WI38 (cell line): ENCODE measurements around the gene VPS11.

ENCODE experiments used
- H3K4me3 ChIP-seq: 2 replicates; pipeline ENCODE4 v1.5.1; 2011; ENCODE audit warnings: low read depth, mild to moderate bottlenecking, control low read depth, low read length
- CTCF ChIP-seq: IDR thresholded peaks from 2 replicates; pipeline ENCODE4 v1.5.1; 2012; ENCODE audit warnings: low read depth, mild to moderate bottlenecking, control low read depth, low read length

The VPS11 gene

GRCh38 chr11:119025099-119025473, 42.5 kb upstream of the VPS11 start:
- TF ChIP-seq CTCF, result no peak
- H3K4me3 ChIP-seq, result no peak overlapping the region

GRCh38 chr11:119025541-119025940, 42.1 kb upstream of the VPS11 start:
- TF ChIP-seq CTCF, result no peak
- no peak overlapping the region for H3K4me3 ChIP-seq

- no peak for TF ChIP-seq CTCF
- no peak overlapping the region for H3K4me3 ChIP-seq
These were observed 41.4 kb upstream of the VPS11 start for GRCh38 chr11:119025978-119026766.

- no peak overlapping the region for H3K4me3 ChIP-seq
- TF ChIP-seq CTCF, result no peak
These were observed 40.6 kb upstream of the VPS11 start for GRCh38 chr11:119026970-119027369.

GRCh38 chr11:119027561-119028345, 39.9 kb upstream of the VPS11 start:
- TF ChIP-seq CTCF, result no peak
- no peak overlapping the region for H3K4me3 ChIP-seq

GRCh38 chr11:119028346-119029068, 39.1 kb upstream of the VPS11 start:
- no peak for TF ChIP-seq CTCF
- no peak overlapping the region for H3K4me3 ChIP-seq

GRCh38 chr11:119029069-119029339, 38.6 kb upstream of the VPS11 start:
- H3K4me3 ChIP-seq, result no peak overlapping the region
- TF ChIP-seq CTCF, result no peak
